C4-2B (cell line): ENCODE data around the gene AGAP1.

ENCODE experiments used
- CTCF ChIP-seq: fragments of 450-650 bp; conservative IDR thresholded peaks from 2 replicates; pipeline ENCODE4 v1.5.1; 2017; ENCODE audit warnings: mild to moderate bottlenecking
- ZFX ChIP-seq: fragments of 450-650 bp; IDR thresholded peaks from 2 replicates; pipeline ENCODE4 v1.6.1; 2017

GRCh38 chr2:235600926-235601325 is 107.1 kb downstream of the AGAP1 start:
- no peak for TF ChIP-seq CTCF
- no peak for TF ChIP-seq ZFX
